ENCODE measurements around the gene IP6K3.

IP6K3 gene, protein sequence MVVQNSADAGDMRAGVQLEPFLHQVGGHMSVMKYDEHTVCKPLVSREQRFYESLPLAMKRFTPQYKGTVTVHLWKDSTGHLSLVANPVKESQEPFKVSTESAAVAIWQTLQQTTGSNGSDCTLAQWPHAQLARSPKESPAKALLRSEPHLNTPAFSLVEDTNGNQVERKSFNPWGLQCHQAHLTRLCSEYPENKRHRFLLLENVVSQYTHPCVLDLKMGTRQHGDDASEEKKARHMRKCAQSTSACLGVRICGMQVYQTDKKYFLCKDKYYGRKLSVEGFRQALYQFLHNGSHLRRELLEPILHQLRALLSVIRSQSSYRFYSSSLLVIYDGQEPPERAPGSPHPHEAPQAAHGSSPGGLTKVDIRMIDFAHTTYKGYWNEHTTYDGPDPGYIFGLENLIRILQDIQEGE

DNA sequence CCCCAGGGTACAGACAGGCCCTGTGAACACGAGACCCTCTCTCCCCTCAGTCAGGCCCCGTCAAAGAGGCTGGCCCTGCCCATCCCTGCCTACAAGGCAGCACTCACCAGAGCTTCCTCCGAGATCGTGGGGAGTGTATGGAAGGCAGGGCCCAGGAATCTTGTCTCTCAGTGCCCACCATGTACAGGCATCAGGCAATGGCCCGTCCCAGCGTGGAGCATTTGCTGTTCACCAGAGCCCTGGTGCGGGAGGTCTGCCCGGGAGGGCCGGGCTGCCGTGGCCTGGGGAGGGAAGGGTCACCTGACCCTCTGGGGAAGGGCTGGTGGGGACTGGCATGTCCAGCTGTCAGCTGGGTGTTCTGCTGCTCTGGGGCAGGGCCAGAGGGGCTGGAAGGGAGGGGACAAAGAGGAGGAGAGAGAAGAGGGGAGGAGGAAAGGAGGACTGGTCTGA lies at the start of gene IP6K3:
TSS of gene IP6K3 (minus strand) at position 255 of the 450 bp plus-strand sequence. CDS start 11,429 bp downstream, outside the sequence.
- no peak for DNase-seq

DNA sequence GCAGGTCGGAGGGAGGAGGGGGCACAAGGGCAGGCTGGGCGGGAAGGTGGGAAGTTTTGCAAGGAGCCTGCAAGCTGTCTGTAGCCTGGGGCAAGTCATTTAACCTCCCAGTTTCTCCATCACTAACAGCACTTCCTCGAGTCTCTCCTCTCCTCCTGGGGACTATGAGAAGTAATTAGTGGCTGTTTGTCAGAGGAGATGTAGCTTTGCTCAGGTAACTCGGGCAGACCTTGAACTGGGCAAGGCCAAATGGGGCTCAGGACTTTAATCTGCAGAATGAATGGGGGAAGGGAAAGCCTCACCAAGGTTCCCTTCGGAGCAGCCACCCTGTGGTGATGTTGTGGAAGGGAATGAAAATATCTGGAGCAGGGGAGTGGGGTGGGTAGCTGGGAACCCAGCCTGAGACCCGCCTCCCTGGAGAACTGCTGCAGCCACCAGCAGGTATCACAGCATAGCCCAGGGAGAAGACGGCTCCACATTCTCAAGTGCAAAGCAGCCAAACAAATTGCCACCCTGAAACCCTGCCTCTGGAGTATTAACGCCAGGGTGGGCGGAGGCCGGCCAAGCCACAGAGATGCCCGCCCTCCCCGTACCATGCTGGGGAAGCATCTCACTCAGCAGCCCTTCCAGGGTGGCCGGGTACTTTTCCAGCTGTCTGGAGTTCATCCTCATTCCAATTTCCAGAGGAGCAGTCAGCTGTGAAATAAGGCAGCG lies 48.4 kb upstream of the IP6K3 start:
- DNase-seq, result no peak

DNA sequence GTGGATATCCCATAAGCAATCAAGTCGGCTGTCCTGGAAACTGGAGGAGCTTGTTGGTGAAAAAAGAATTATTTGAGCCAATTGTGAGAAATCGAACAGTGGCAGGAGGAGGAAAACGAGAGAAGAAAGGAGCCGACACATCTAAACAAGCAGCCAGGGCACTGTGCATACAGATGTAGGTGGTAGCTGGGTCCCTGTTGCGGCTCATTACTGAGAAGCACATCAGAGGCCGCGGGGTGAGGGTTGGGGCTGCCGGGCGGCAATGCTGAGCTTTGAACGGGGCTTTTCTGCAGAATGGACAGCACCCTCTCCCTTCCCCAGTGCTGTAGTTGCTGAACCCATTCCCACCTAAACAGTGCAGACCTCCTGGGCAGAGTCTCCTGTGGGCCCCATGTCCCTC lies 46.3 kb upstream of the IP6K3 start:
- no peak for DNase-seq

DNA sequence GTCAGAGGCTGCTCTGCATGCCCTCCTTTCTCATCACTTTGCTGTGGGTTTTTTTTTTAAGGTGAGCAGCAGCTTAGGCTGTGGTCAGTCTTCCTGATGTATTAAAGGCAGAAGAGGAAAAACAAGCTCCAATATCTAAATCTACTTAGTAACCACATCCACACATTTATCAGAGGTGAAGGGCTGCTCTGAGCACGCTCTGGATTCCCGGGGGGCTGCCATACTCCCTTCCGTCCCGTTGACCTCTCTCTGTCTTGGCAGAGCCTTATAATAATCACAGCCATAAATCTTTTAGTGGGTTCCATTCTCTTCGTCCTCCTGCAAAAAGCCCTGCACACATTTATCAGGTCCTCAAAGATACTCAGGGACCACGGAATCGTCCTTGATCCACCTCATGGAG lies 44.9 kb upstream of the IP6K3 start:
- DNase-seq, result no peak

DNA sequence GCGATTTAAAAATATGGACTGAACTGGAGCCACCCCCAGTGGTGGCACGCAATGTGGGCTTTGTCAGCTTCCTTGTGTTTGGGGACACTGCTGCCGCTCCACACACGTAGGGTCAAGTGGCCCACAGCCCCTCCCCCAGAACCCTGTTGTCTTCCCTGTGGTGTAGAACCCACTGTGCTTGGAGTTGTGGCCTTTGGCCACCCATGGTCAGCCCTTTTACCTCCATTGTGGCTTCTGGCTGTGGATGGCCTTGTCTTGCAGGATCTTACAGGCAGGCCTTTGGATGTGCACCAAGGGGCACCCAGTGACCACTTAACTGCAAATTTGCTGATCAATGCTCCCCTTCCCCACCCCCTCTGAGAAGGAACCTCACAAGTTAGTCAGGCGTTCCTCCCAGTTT lies 44.2 kb upstream of the IP6K3 start:
- no peak for DNase-seq

DNA sequence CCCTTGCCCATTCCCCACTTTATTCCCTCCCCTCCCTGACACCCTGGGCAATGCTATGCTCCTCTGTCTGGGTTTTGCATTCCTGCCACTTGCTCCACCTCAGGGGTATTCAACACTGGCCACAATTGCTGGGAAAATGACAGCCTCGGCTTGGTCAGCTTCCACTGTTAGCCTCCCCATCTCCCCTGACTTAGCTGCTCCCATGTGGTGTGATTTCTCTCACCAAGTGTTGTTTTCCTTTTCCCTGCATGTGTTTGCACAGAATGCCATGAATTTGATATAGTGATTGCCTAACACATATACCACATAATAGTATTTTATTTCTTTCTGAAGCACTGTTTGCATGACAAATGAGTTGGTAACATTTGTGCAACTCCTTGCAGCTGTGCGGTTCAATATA lies 43.7 kb upstream of the IP6K3 start:
- DNase-seq, result no peak

DNA sequence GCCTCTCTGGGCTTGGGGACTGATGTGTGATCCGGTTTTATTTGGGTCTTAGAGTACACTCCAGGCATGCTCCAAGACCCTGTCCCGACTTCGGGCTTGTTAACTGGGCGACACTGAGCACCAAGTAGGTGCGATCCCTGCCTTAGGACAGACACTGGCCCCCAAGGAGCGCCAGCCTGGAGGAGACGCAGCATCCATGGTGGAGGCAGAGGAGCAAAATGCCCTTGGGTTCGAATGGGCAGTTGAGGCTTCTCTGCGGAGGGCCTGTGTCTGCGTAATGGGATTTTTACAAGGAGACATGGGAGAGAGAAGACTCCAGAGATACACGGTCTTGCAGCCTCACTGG lies 42.8 kb upstream of the IP6K3 start:
- DNase-seq, result no peak

DNA sequence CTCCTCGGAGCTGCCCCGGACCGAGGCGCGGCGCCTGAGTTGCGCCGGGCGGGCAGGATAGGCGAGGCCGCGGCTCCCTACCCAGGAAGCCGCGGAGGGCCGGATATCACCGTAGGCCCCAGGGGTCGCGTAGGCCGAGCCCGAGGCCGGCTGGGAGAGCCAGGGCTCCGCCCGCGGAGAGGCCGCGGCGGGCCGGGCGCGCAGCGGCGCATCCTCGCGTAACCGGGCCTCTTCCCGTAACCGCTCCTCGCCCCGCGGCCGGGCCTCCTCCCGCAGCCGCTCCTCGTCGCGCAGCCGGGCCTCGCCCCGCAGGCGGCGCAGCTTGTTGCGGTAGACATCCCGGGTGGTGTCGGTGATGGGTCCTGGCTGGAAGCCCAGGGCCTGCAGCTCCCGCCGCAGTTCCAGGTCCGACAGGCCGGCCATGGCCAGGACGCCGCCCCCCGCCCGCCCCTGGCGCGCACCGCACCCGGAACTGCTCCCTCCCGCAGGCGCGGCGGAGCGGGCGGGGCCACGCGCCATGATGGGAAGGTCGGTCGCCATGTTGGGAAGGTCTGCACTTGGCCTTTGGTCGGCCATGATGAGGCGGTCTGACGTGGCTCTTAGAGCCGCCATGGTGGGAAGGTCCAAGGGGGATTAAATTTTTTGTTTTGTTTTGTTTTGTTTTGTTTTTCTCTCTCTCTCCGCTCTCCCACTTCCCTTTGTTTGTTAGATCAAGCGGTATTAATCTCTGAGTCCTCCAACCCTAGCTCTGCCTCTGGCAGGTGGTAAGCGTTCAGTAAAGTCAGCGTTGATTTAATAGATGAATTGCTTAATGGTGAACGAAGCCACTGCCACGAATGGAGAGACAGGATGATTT lies 42.2 kb upstream of the IP6K3 start, which contains the start of gene LEMD2:
TSS of gene LEMD2 (minus strand) at position 437 of the 856 bp plus-strand sequence. CDS start at position 423, 14 bp downstream.
- peak; percentile 98 for DNase-seq

DNA sequence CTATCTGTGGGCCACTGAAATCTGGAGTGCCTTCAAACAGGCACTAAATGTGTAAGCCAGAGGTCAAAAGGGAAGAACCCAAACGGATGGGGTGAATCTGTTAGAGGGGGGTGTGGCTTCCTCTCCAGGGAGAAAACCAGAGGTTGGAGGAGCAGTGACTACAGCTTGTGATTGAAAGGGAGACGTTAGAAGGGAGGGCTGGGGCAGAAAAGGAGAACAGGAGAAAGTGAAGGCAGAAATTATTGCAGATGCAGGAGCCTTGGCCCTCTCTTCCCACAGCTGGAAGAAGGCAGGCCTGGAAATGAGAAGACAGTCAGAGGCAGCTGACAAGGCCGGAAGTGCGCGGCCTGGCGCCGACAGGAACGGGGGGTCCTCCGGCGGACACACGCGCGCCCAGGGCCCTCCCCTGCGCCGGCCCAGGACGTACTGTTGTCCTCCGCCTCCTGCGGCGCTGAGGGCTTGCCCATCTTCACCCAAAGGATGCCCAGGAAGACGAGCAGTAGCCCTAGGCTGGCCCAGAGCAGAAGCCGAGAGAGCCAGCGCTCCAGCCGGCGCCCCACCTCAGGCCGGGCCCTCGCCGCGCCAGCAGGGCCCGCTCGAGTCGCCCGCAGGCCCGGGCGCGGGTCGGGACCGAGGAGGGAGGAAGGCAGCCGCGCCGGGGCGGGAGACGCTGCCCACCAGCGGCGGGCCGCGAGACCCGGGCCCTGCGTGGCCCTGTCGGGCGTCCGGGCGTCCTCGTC lies 41.4 kb upstream of the IP6K3 start:
- peak; percentile 84 for DNase-seq

DNA sequence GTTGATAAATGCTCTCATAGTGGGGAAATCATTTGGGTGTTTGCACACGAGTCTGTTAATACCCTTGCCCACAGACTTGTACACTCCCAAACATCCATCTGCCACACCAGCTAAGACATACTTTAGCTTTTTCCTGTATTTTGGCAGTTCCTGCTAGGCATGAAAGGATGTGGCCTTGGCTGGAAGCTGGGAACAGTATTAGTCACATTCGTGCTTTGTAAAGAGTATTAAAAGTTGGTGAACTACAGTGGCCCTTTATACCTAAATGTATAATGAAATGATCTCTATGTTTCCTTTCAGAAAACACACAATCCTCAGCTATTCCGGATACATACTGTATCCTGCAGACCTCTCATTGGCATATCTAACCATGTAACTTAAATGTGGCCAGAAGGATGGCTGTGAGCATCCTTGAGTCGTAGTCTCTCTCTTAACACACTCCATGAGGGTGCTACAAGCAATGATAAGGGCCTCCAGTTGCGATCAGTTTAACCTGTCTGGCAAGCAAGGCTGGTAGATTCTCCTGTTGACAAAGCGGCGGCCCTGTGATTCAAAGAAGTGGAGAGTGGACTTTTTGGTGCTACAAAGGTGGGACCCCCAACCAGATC lies 40.7 kb upstream of the IP6K3 start:
- no peak for DNase-seq

DNA sequence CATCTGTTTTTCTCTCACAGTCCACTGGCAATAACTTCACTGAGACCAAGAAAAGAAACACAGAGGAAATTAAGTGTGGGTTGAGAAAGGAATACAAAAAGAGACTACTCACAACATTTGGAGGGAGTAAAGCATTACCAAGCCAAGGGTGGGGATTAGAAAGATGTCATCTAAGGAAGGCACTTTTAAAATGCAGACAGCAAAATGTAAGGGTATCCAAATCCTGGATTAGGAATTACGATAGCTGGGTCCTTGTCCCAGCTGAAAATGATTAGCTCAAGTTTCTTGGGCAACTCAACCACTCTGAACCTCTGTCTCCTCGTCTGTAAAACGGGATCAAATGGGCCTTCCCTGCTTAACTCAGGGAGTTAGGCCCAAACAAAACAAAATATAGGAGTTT lies 40.0 kb upstream of the IP6K3 start:
- DNase-seq, result no peak

DNA sequence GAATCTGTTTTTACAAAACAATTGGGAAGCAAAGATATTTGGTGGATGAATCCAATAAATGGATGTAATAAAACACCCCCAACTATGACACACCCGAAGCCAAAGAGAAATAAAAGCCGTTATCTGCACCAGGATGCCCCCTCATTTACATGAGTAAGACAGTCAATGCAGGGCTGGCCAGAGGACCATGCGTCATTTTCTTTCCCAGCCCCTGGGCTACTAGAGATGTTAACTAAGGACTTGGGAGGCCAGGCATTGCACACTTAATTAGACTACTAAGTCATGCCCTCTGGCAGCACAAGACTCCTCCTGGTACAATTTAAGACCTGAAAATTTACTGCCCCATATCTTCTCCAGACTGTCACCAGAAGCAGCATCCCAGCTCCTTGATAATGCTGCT lies 39.1 kb upstream of the IP6K3 start:
- DNase-seq, result no peak

DNA sequence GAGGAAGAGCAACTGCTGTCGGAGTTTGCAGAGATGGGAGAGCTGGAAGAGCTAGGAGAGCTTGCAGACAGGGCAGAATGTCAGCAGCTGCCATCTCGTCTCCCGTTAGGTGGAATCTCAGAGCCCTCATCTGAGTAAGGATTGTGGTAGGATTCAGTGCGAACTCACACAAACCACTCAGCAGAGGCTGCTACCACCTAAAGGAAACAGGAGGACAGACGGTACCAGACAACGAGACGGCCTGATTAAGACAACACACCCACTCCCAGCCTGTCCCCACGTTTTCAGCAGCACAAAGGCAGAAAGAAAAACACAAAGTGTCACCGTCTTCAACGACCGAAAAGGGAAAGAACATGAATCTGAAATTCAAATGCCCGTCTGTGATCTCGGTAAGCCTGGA lies 38.1 kb upstream of the IP6K3 start:
- DNase-seq, result no peak

DNA sequence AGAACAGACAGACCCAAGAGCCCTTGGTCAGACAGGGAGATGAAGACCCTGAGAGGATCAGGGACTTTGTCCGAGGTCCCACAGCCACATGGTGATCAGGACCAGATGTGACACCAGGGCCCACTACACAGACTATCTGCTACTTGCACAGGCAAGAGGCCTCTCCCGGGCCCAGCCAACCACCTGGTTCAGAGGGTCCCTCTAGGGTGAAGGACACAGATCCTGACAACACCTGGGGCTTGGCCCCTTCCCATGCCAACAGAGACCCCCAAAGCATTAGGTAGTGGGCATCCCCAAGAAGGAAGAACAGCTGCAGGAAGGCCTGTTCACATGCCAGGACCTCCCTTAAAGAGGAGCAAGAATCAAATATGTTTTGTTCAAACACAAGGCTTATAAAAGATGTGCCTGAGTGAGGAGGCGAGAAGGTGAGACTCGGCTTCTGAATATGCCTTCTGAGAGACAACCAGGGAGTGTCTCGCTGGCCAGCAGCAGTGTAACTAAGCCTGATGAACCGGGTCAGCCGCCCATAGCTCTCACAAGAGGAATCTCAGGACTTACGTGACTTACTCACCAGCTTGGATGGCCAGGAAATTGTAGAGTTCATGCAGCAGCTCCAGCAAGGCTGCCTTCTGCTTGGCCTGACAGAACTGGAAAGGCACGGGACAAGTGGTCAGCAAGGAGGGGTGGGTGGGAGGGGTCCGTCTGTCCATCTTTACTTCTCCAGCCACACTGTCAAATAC lies 37.2 kb upstream of the IP6K3 start:
- DNase-seq, result no peak

DNA sequence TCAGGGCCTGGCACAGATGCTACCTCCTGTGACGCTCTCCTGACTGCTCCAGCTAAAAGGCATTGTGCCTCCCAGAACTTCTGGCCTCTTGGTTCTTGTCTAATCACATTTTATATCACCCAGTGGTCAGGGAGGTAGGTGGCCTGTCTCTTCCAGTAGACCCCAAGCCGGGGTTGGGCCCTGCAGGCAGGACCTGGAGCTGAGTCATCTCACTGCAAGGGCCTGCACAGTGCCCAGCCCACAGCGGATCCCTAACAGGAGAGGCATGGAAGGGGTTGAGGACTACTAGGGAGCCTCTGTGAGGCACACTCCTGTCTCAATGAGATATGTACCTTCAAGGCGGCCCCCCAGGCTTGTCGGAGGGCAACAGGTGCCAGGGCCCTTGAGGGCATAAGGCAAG lies 35.9 kb upstream of the IP6K3 start:
- no peak for DNase-seq

DNA sequence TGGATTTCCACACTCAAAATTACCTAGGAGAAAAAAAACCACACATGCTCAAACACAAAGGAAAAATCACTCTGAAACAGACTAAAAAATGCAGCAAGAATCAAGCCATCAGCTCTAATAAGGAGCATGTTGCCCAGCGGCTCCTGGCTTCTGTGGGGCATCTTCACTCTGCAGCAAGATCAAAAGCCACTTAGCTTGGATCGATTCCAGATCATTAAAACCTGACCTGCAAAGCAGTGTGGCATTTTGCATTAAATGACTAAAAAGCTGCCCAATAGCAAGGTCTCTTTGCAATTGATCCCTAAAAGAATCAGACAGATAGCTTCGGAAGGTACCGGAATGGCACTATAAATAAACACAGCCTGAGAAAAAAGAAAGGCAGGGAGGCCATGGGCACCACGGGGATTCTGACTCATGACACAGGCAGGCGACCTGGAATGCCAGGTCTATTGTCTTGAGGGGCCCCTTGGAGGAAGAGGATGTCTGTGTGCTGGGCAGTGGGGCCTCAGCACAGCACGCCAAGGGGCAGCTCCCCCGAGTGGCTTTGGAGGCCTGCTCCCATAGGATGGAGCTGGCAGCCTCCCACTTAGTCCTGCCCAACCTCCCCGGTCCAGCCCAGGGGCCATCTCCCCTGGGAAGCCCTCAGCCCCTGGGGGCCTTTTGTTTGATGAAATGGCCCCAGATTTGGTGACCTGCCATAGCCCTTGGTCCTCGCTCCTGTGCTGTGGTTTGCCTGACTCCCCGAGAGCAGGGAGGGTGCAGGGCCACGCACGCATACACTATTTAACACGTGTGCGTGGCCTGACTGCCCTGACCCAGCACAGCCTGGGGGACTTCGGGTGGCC lies 34.6 kb upstream of the IP6K3 start:
- DNase-seq, result no peak

DNA sequence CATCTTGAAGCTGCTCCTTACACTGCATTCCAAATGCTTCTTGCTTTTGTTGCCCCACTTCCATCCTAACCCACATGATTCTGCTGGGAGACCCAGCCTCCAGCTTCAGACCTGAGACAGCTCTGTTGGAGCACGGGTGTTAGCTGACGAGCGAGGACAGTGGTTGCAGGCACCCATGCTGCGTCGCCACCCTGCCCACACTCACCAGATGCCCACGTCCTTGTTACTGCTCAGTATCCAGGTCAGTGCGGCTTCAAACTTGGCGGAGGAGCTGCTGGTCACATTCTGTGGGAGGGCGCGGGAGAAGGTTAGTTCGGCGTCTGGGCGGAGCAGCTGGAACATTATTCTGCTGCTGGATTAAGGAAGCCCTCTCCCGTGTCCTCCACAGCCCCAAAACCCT lies 33.2 kb upstream of the IP6K3 start:
- DNase-seq, result no peak

DNA sequence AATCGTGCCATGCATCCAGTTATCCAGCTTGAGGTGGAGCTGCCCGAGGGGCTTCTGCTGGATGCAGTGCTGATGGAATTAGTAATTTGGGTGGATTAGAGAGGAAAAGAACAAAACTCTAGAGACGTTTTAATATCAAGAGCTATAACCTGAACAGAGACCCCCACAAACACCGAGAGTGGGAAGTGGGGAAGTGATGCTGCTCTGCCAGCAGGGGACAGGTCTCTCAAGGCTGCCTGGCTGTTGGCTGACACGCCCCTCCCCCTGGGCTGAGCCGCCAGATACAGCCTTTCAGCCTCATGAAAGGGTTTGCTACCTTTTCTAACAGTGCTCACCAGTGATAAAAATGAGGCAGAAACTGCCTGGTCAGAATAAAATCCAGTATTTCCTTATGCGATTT lies 32.6 kb upstream of the IP6K3 start:
- DNase-seq, result no peak

DNA sequence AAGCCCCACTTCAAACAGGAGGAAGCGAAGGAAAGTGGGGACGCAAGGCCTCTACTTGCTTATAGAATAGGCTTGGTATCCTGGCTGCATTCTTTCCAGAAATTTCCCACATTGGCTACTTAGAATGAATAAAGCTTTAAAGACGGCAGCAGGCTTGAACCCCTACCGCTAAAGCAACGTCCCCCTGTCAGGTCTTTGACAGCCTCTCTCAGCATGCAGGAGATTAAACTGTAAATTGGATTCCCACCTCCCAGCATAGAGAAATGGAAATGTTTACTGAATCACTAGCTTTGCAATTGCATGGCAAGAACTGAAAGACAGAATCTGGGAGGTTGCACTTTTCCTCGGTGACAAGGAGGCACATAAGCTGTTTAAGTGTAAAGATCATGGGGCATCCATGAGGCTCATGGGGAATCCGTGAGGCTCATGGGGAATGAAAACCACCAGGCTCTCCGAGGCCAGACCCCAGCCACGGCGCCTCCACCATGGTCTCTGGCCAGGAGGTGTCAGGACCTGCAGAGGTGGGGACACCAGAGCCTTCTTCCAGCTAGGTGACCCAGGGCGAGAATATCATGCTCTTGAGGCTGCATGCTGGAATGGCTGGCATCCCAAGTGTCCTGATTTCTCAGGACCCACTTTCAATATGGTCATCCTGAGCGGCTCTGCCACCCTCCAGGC lies 31.9 kb upstream of the IP6K3 start:
- DNase-seq, result no peak
